Transverse colon (tissue), 4 donors: ENCODE results near the gene SULT4A1.

ENCODE experiments used
- POLR2A ChIP-seq: fragments of 450-650 bp; IDR thresholded peaks from one replicate; pipeline ENCODE4 v1.6.1; 2016; ENCODE audit warnings: antibody characterized with exemption, mild to moderate bottlenecking, moderate library complexity
- POLR2AphosphoS5 ChIP-seq, 3 donors: sonication (generic); formaldehyde crosslinking; IDR thresholded peaks; one replicate each; pipeline ENCODE4 v1.6.1; 2016; ENCODE audit warnings: antibody characterized with exemption in 3 of 3
- TF ChIP-seq, protein P1 (sequence below), 5 experiments: fragments of 200-600 bp in 3 of 5; fragments of 450-650 bp in 2 of 5; sonication (generic) in 3 of 5; IDR thresholded peaks; 1 replicate in 2 of 5; 2 replicates in 3 of 5; pipeline ENCODE4 v1.5.1; 2016 to 2017; ENCODE audit warnings: antibody characterized with exemption in 5 of 5, inconsistent platforms in 3 of 5, mild to moderate bottlenecking in 2 of 5, moderate library complexity in 1 of 5

DNA sequence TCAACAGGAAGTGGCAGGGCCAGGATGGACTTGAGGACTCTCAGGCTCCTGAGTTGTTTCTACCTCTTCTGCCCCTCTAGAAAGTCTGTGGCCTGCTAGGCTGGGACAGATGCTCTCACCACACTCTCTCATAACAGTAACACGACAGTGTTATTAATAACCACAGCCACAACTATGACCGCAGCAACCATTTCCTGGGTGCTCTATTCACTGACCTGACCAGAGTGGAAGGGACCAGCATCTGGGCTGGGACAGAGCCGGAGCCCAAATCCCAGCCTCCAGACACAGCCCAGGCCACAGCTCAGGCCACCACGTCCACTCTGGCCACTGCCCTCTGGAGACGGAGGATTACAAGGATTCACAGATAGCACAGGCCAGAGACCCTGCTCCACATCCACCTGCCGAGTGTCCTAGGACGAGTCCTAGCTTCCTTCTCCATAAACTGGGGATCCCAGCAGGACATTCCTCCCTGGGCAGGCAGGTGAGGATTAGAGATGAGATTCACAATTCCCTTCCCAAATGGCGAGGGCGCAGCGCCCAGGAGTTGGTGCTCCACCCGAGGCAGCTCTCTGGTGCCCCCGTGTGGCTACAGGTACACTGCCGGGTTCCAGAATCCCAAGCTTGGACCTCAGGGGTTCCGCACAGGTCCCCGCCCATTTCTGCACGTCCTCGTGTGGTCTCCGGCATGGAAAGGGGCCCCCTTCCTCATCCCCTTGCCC, 22.4 kb upstream of the SULT4A1 start:
- TF ChIP-seq, protein P1, sequence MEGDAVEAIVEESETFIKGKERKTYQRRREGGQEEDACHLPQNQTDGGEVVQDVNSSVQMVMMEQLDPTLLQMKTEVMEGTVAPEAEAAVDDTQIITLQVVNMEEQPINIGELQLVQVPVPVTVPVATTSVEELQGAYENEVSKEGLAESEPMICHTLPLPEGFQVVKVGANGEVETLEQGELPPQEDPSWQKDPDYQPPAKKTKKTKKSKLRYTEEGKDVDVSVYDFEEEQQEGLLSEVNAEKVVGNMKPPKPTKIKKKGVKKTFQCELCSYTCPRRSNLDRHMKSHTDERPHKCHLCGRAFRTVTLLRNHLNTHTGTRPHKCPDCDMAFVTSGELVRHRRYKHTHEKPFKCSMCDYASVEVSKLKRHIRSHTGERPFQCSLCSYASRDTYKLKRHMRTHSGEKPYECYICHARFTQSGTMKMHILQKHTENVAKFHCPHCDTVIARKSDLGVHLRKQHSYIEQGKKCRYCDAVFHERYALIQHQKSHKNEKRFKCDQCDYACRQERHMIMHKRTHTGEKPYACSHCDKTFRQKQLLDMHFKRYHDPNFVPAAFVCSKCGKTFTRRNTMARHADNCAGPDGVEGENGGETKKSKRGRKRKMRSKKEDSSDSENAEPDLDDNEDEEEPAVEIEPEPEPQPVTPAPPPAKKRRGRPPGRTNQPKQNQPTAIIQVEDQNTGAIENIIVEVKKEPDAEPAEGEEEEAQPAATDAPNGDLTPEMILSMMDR (IDR thresholded peaks at IDR 0.05): peak; percentile 43 to 76 (median 68)
- TF ChIP-seq POLR2A (no peak), POLR2AphosphoS5 (IDR thresholded peaks at IDR 0.05) (no peak)
